Activated CD8-positive, alpha-beta T cell treated with anti-CD3 and anti-CD28 coated beads for 36 hours (primary cell): ENCODE data around the gene BHLHA15. TPM values are rescaled to one million over a fixed set of nuclear protein-coding genes. Genes with fewer than 3 reads are reported as not detected.

Source experiments
- ATAC-seq: fragments of 200-7000 bp; cut with Tn5 transposase; one replicate; pipeline ENCODE4 v1.10.0; 2021; ENCODE audit warnings: mild to moderate bottlenecking, moderate library complexity
- CTCF ChIA-PET: fragments of 350-600 bp; sonication (Branson Sonifier 250); formaldehyde crosslinking; loops from one replicate; lab custom pipeline; 2021; ENCODE audit warnings: antibody characterized with exemption; lab: Charles Lee
- POLR2A ChIA-PET: fragments of 350-600 bp; sonication (Branson Sonifier 250); formaldehyde crosslinking; loops from one replicate; lab custom pipeline; 2021; ENCODE audit warnings: antibody characterized with exemption; lab: Charles Lee
- DNase-seq: peaks from one replicate; pipeline ENCODE4 v3.0.0-alpha.2; 2020
- H3K27ac Mint-ChIP-seq: one replicate; pipeline ENCODE4 v1.8.0; 2021; ENCODE audit warnings: mild to moderate bottlenecking, mixed read lengths
- H3K27me3 Mint-ChIP-seq: one replicate; pipeline ENCODE4 v1.8.0; 2021; ENCODE audit warnings: mixed read lengths
- H3K36me3 Mint-ChIP-seq: one replicate; pipeline ENCODE4 v1.8.0; 2021; ENCODE audit warnings: low read depth, mixed read lengths
- H3K4me1 Mint-ChIP-seq: one replicate; pipeline ENCODE4 v1.8.0; 2021; ENCODE audit warnings: low read depth, mixed read lengths
- H3K4me3 Mint-ChIP-seq: one replicate; pipeline ENCODE4 v1.8.0; 2021; ENCODE audit warnings: mild to moderate bottlenecking, moderate library complexity, mixed read lengths
- H3K9me3 Mint-ChIP-seq: one replicate; pipeline ENCODE4 v1.8.0; 2021; ENCODE audit warnings: mixed read lengths
- CTCF ChIP-seq: fragments of 200-600 bp; IDR thresholded peaks from one replicate; pipeline ENCODE4 v1.8.0; 2022; ENCODE audit warnings: antibody characterized with exemption, mild to moderate bottlenecking
- intact Hi-C: fragments of 100-400 bp; cut with micrococcal nuclease; formaldehyde crosslinking; loops from one replicate; pipeline ENCODE4 v1.10.0; 2022
- total RNA-seq, 2 experiments: library from RNA; stranded (reverse); gene quantifications; one replicate each; pipeline ENCODE4 v1.2.3, GENCODE V29; 2021

Gene BHLHA15
- total RNA-seq, 2 experiments from 2014 or later = 0.94 TPM; not detected in 1

- intact Hi-C loops = no loop called here
- no peak for TF ChIP-seq CTCF
- POLR2A ChIA-PET = interaction anchor here (1.1 kb wide), 1 partner anchor 10 kb away, joined by 3 read pairs; no protein-coding TSS in a partner anchor
- no peak overlapping the region for H3K27ac Mint-ChIP-seq
- CTCF ChIA-PET = no interaction called here
- H3K4me3 Mint-ChIP-seq = no peak overlapping the region
- ATAC-seq = no peak
- H3K36me3 Mint-ChIP-seq = peaks cover 14% of the 10 kb centered on the region
- H3K9me3 Mint-ChIP-seq = no peaks in the 10 kb centered on the region
- DNase-seq = no peak
- H3K27me3 Mint-ChIP-seq = no peaks in the 10 kb centered on the region
- H3K4me1 Mint-ChIP-seq = no peaks in the 10 kb centered on the region
Observed at GRCh38 chr7:98238076-98238475, 26.8 kb downstream of the BHLHA15 start.

GRCh38 chr7:98238976-98239375 is 27.7 kb downstream of the BHLHA15 start:
- DNase-seq (no peak), ATAC-seq (no peak)
- intact Hi-C loops = no loop called here
- CTCF ChIA-PET = interaction anchor here (1.5 kb wide), 1 partner anchor 217 kb away, joined by 4 read pairs; no protein-coding TSS in a partner anchor
- H3K9me3 Mint-ChIP-seq = no peaks in the 10 kb centered on the region
- no peak overlapping the region for H3K4me3 Mint-ChIP-seq
- no peak for TF ChIP-seq CTCF
- POLR2A ChIA-PET = interaction anchor here (1.1 kb wide), 1 partner anchor 11 kb away, joined by 3 read pairs; no protein-coding TSS in a partner anchor
- peaks cover 14% of the 10 kb centered on the region for H3K36me3 Mint-ChIP-seq
- no peak overlapping the region for H3K27ac Mint-ChIP-seq
- H3K27me3 Mint-ChIP-seq = no peaks in the 10 kb centered on the region
- no peaks in the 10 kb centered on the region for H3K4me1 Mint-ChIP-seq

- no peak overlapping the region for H3K27ac Mint-ChIP-seq
- peak; percentile 45 for TF ChIP-seq CTCF
- H3K36me3 Mint-ChIP-seq = peaks cover 12% of the 10 kb centered on the region
- H3K9me3 Mint-ChIP-seq = no peaks in the 10 kb centered on the region
- peak; percentile 49 for DNase-seq
- ATAC-seq = peak; percentile 61
- no peaks in the 10 kb centered on the region for H3K4me1 Mint-ChIP-seq
- no peak overlapping the region for H3K4me3 Mint-ChIP-seq
- no peaks in the 10 kb centered on the region for H3K27me3 Mint-ChIP-seq
- ChIA-PET CTCF (interaction anchor here (1.1 kb wide), 2 partner anchors 9 to 10 kb away, joined by 3 to 4 read pairs; no protein-coding TSS in a partner anchor), POLR2A (no interaction called here)
- intact Hi-C loops = no loop called here
Observed at GRCh38 chr7:98240961-98241673, 29.9 kb downstream of the BHLHA15 start.

GRCh38 chr7:98241674-98242241 is 30.5 kb downstream of the BHLHA15 start:
- Mint-ChIP-seq H3K4me1 (no peaks in the 10 kb centered on the region), H3K27ac (no peak overlapping the region), H3K36me3 (peaks cover 11% of the 10 kb centered on the region), H3K27me3 (no peaks in the 10 kb centered on the region), H3K9me3 (no peaks in the 10 kb centered on the region), H3K4me3 (no peak overlapping the region)
- no peak for ATAC-seq
- intact Hi-C loops = no loop called here
- ChIA-PET POLR2A (no interaction called here), CTCF (interaction anchor here (1.1 kb wide), 1 partner anchor 9 kb away, joined by 3 read pairs; no protein-coding TSS in a partner anchor)
- no peak for DNase-seq
- no peak for TF ChIP-seq CTCF

- peaks cover 11% of the 10 kb centered on the region for H3K36me3 Mint-ChIP-seq
- no peaks in the 10 kb centered on the region for H3K9me3 Mint-ChIP-seq
- intact Hi-C loops = no loop called here
- TF ChIP-seq CTCF = no peak
- no peak overlapping the region for H3K27ac Mint-ChIP-seq
- POLR2A ChIA-PET = no interaction called here
- no peaks in the 10 kb centered on the region for H3K4me1 Mint-ChIP-seq
- ATAC-seq = no peak
- no peak overlapping the region for H3K4me3 Mint-ChIP-seq
- no peak for DNase-seq
- H3K27me3 Mint-ChIP-seq = no peaks in the 10 kb centered on the region
- CTCF ChIA-PET = interaction anchor here (1.1 kb wide), 1 partner anchor 8 kb away, joined by 3 read pairs; no protein-coding TSS in a partner anchor
Observed at GRCh38 chr7:98242342-98242741, 31.1 kb downstream of the BHLHA15 start.
